Measurements from ENCODE around the gene PMPCA. TPM values are rescaled to one million over a fixed set of nuclear protein-coding genes. Genes with fewer than 3 reads are reported as not detected.

PMPCA gene
- total RNA-seq, 4 donors from 2014 or later = 36.4 to 59.3 (median 39.8) TPM

DNA sequence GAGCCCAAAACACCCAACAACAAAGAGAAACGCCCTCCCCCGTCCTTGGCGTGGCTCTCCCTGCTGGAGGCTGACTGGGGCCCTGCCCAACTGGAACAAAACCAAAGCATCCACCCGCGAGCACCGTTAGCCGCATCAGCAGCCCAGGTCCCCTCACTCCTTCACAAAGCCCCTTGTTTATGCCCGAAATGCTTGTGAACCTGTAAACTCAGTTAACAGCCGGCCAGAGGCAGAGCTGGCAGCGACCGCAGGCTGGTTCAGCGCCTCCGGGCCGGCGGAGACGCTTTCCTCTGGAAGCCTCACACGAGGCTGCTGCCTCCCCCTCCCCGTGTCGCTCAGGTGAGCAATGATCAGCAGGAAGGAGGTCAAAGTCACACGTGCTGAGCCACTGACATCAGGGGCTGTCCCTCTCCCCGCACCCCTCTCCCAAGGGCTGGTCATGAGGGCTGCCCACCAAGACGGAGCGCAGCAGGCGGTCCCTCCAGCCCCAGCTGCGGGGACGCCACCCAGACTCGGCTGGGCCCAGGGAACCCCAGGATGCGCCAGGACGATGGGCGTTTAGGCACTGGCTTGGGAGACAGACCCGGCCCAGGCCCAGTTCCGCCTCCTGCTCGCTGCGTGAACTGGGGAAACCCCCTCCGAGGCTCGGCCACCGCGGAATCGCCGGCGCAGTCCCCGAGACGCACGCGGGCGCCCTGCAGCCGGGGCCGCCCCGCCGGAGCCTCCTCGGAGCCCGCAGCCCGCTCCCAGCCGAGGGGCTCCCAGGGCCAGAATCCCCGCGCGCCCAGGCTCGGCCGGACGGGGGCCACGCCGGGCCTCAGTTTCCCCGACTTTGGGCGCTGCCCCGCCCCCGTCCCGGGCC is 11.1 kb upstream of the PMPCA start:
- TF ChIP-seq POLR2AphosphoS5 (IDR thresholded peaks at IDR 0.05) = no peak
- TF ChIP-seq POLR2A (IDR thresholded peaks at IDR 0.05) = no peak
- no peak for TF ChIP-seq CTCF (IDR thresholded peaks at IDR 0.05)
- no peak for TF ChIP-seq EP300 (IDR thresholded peaks at IDR 0.05)
- Histone ChIP-seq H3K4me3 (peak overlapping the region; percentile 67 to 86), H3K27ac (peak overlapping the region in 3 of 4 donors; percentile 25 to 74 (median 56)), H3K4me1 (peaks cover 0 to 28% (median 15%) of the 10 kb centered on the region in 3 donors), H3K9me3 (no peaks in the 10 kb centered on the region), H3K27me3 (no peaks in the 10 kb centered on the region), H3K36me3 (peaks cover 0 to 67% of the 10 kb centered on the region in 2 donors)
- no peak for ATAC-seq
- 2% methylated on average over 10 of the region's 67 CpGs; no CpG with 5 or more reads in 1 of the 2 donors for WGBS, 2 donors (ENCODE audit: low coverage in 1 of 2)

DNA sequence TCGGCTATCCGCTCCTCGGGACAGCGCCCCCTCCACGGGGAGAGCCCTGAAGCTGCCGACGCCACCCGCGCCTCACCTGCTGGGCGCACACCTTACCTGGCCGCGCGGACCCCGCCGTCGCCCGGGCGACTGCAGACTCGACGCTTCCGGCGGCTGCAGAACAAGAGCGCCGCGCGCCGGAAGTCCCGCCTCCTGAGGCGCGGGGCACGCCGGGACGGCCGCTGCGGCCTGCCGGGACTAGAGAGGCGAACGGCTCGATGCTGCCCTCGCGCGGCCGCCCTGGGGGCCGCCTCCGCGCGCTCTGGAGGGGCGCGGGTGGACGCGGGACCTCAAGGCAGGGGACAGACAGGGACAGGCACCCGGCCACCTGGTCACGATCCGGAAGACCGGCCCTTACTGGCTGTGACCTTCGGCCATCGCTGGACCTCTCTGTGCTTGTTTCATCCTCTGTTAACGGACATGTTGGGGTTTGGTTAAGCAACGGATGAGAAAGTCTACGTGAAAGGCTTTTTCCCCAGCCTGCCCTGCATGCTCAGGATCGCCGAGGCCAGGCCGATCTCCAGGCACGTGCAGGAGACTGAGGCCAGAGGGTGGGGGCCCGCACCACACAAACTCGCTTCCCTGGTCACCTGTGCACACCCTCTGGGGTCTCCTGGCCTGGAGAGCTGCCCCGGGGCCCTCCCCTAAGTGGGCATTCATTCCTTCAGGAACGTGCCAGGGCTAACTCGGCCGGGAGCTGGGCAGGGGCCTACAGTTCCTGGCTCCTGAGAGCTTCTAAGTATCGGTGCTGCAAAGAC is 10.2 kb upstream of the PMPCA start, which contains the start of gene SNAPC4:
TSS of gene SNAPC4 (minus strand) at position 133 of the 797 bp plus-strand sequence. CDS start 1,742 bp downstream, outside the sequence.
- H3K4me1 ChIP-seq = peaks cover 0 to 28% (median 15%) of the 10 kb centered on the region in 3 donors
- peaks cover 0 to 67% of the 10 kb centered on the region in 2 donors for H3K36me3 ChIP-seq
- peak within 1 kb of the TSS; percentile 67 to 86 for H3K4me3 ChIP-seq
- H3K27ac ChIP-seq = peak within 1 kb of the TSS in 3 of 4 donors; percentile 29 to 74 (median 56)
- no peaks in the 10 kb centered on the region for H3K27me3 ChIP-seq
- peak; percentile 91 for ATAC-seq
- no peaks in the 10 kb centered on the region for H3K9me3 ChIP-seq
- WGBS, 2 donors (ENCODE audit: low coverage in 1 of 2) = no CpG with 5 or more reads among the region's 71 CpGs
- no peak for TF ChIP-seq EP300 (IDR thresholded peaks at IDR 0.05)
- peak; percentile 52 to 73 for TF ChIP-seq POLR2A (IDR thresholded peaks at IDR 0.05)
- TF ChIP-seq CTCF (IDR thresholded peaks at IDR 0.05) = peak in 3 of 4 experiments; percentile 89 to 99 (median 91)
- peak; percentile 40 for TF ChIP-seq POLR2AphosphoS5 (IDR thresholded peaks at IDR 0.05)

GRCh38 chr9:136401173-136401922 is 9.1 kb upstream of the PMPCA start:
- Histone ChIP-seq H3K27ac (no peak overlapping the region), H3K36me3 (peaks cover 0 to 67% of the 10 kb centered on the region in 2 donors), H3K4me1 (peaks cover 0 to 28% (median 15%) of the 10 kb centered on the region in 3 donors), H3K9me3 (no peaks in the 10 kb centered on the region), H3K27me3 (no peaks in the 10 kb centered on the region), H3K4me3 (no peak overlapping the region)
- ATAC-seq = no peak
- 89% methylated on average over 6 of the region's 18 CpGs; no CpG with 5 or more reads in 1 of the 2 donors for WGBS, 2 donors (ENCODE audit: low coverage in 1 of 2)
- TF ChIP-seq POLR2A (IDR thresholded peaks at IDR 0.05) = no peak
- no peak for TF ChIP-seq EP300 (IDR thresholded peaks at IDR 0.05)
- TF ChIP-seq CTCF (IDR thresholded peaks at IDR 0.05) = no peak
- TF ChIP-seq POLR2AphosphoS5 (IDR thresholded peaks at IDR 0.05) = no peak

DNA sequence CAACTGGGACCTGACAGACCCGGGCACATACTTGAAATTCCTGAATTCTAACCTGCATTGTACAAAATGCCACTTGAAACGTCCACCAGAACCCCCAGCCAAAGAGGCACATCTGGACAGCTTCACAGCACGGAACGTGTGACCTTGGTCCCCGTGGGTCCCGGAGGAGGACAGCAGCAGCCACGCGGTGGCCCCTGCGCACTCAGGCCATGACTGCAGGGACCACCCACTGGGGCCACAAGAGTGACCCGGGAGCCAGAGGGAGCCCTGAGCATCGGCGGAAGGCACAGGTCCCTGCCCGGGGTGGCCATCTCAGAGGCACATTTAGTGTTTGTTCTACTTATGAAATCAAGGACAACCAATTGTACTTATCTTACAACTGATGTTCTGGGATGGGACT is 8.4 kb upstream of the PMPCA start:
- 60% methylated on average over 4 of the region's 13 CpGs; no CpG with 5 or more reads in 1 of the 2 donors for WGBS, 2 donors (ENCODE audit: low coverage in 1 of 2)
- H3K9me3 ChIP-seq = no peaks in the 10 kb centered on the region
- H3K27me3 ChIP-seq = no peaks in the 10 kb centered on the region
- ATAC-seq = no peak
- no peak overlapping the region for H3K27ac ChIP-seq
- H3K4me1 ChIP-seq = peaks cover 0 to 28% (median 15%) of the 10 kb centered on the region in 3 donors
- H3K4me3 ChIP-seq = no peak overlapping the region
- TF ChIP-seq EP300 (IDR thresholded peaks at IDR 0.05) (no peak), POLR2A (IDR thresholded peaks at IDR 0.05) (no peak), POLR2AphosphoS5 (IDR thresholded peaks at IDR 0.05) (no peak), CTCF (IDR thresholded peaks at IDR 0.05) (no peak)
- H3K36me3 ChIP-seq = peaks cover 0 to 67% of the 10 kb centered on the region in 2 donors

Data from gastroesophageal sphincter (tissue), 4 donors.